Stomach (tissue), 9 donors: Measurements from ENCODE around the gene EPHB6. TPM values are rescaled to one million over a fixed set of nuclear protein-coding genes. Genes with fewer than 3 reads are reported as not detected.
A peak's percentile ranks its signal among the peaks of the same experiment; 100 is the strongest.

Source experiments
- DNase-seq, 2 donors: peaks; one replicate each; pipeline versions ENCODE4 v3.0.0 to v3.0.0-alpha.2; 2013 to 2019
- H3K27ac ChIP-seq, 5 donors: fragments of 200-600 bp in 4 of 5; sonication (generic) in 4 of 5; one replicate each; pipeline ENCODE4 v1.5.1; 2013 to 2019; ENCODE audit warnings: mild to moderate bottlenecking in 1 of 5, moderate library complexity in 1 of 5
- H3K27me3 ChIP-seq, 3 donors: fragments of 200-600 bp; sonication (generic); one replicate each; pipeline ENCODE4 v1.5.1; 2017 to 2019; ENCODE audit warnings: mixed run types in 1 of 3
- H3K36me3 ChIP-seq, 4 donors: fragments of 200-600 bp; sonication (generic); 1 replicate in 3 of 4; 2 replicates in 1 of 4; pipeline ENCODE4 v1.5.1; 2016 to 2019
- H3K4me1 ChIP-seq, 4 donors: fragments of 200-600 bp; sonication (generic); one replicate each; pipeline ENCODE4 v1.5.1; 2016 to 2019
- H3K4me3 ChIP-seq, 4 donors: fragments of 200-600 bp; sonication (generic) in 3 of 4; one replicate each; pipeline ENCODE4 v1.5.1; 2016 to 2019; ENCODE audit warnings: mild to moderate bottlenecking in 1 of 4
- H3K9me3 ChIP-seq, 4 donors: fragments of 200-600 bp; sonication (generic); one replicate each; pipeline ENCODE4 v1.5.1; 2016 to 2019
- EP300 ChIP-seq: sonication (generic); formaldehyde crosslinking; IDR thresholded peaks from one replicate; pipeline ENCODE4 v1.6.1; 2017; ENCODE audit warnings: antibody characterized with exemption
- POLR2A ChIP-seq, 4 donors: fragments of 450-650 bp; IDR thresholded peaks; one replicate each; pipeline ENCODE4 v1.6.1; 2016; ENCODE audit warnings: antibody characterized with exemption in 4 of 4, control low read depth in 2 of 4, mild to moderate bottlenecking in 1 of 4, moderate library complexity in 1 of 4
- POLR2AphosphoS5 ChIP-seq, 3 donors: sonication (generic); formaldehyde crosslinking; IDR thresholded peaks; one replicate each; pipeline ENCODE4 v1.6.1; 2016; ENCODE audit warnings: antibody characterized with exemption in 3 of 3
- whole genome bisulfite sequencing, 5 donors: extraction: QIAGEN DNeasy Blood & Tissue Kit in 3 of 5; methylation state at CpG; one replicate each; pipeline versions ENCODE4 v1.1.5 to v1.1.7; 2013 to 2018; 5-methylcytosine and 5-hydroxymethylcytosine counted together
- intact Hi-C: fragments of 100-400 bp; cut with DNase I; formaldehyde crosslinking; loops from one replicate; pipeline ENCODE4 v1.15.1; 2023; ENCODE audit warnings: low total_unique reads
- polyA plus RNA-seq, 3 donors: library from polyadenylated mRNA; stranded (reverse); fragments of 200-250 nt; gene quantifications; one replicate each; pipeline ENCODE4 v1.2.3, GENCODE V29; 2013
- total RNA-seq, 5 donors: library from RNA; depleted of rRNA; stranded (reverse); fragments of >200 nt; gene quantifications; one replicate each; pipeline versions ENCODE4 v1.1.0 to v1.2.3, GENCODE V29; 2014 to 2016
- TF ChIP-seq, protein P1 (sequence below), 7 experiments: fragments of 450-650 bp in 4 of 7; fragments of 200-600 bp in 3 of 7; sonication (generic) in 3 of 7; IDR thresholded peaks; one replicate each; pipeline ENCODE4 v1.5.1; 2016 to 2019; ENCODE audit warnings: antibody characterized with exemption in 7 of 7, control low read depth in 2 of 7, mild to moderate bottlenecking in 1 of 7
- donor health status: healthy with polysubstance abuse.
- donor health status: Bipolar disorder and iron deficiency.
- donor health status: healthy.

EPHB6 gene
- total and polyA plus RNA-seq, 8 donors, result 5.4 to 23.1 (median 8.1) TPM

DNA sequence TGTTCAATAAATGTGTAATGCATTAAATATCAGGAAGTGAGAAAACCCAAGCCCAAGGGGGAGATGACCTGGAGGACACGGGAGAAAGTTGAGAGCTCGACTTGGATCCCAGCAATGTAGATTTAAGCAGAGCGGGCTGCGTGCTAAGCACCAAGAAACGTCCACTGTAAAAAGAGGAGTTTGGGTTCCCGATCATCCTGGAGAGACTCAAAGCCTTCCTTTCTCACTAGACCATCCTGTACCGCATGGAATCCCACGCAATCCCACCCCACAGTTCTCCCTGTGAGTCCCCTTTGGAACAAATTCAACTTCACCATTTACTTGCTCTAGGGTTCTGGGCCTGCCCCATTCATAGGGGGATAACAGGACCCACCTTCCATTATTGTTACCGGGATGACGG lies 28.3 kb downstream of the EPHB6 start:
- peaks cover 0 to 33% (median 0%) of the 10 kb centered on the region in 3 donors for H3K27me3 ChIP-seq
- 84 to 93% (median 92%) methylated on average over 10 of the region's 10 CpGs for WGBS, 5 donors
- no peaks in the 10 kb centered on the region for H3K36me3 ChIP-seq
- intact Hi-C loops, result loop anchor here (5.0 kb wide), 1 partner anchor 124 kb away; no protein-coding TSS in a partner anchor
- H3K27ac ChIP-seq, result no peak overlapping the region
- no peak overlapping the region for H3K4me3 ChIP-seq
- TF ChIP-seq EP300 (no peak), POLR2A (IDR thresholded peaks at IDR 0.05) (no peak), POLR2AphosphoS5 (IDR thresholded peaks at IDR 0.05) (no peak)
- TF ChIP-seq, protein P1, sequence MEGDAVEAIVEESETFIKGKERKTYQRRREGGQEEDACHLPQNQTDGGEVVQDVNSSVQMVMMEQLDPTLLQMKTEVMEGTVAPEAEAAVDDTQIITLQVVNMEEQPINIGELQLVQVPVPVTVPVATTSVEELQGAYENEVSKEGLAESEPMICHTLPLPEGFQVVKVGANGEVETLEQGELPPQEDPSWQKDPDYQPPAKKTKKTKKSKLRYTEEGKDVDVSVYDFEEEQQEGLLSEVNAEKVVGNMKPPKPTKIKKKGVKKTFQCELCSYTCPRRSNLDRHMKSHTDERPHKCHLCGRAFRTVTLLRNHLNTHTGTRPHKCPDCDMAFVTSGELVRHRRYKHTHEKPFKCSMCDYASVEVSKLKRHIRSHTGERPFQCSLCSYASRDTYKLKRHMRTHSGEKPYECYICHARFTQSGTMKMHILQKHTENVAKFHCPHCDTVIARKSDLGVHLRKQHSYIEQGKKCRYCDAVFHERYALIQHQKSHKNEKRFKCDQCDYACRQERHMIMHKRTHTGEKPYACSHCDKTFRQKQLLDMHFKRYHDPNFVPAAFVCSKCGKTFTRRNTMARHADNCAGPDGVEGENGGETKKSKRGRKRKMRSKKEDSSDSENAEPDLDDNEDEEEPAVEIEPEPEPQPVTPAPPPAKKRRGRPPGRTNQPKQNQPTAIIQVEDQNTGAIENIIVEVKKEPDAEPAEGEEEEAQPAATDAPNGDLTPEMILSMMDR (IDR thresholded peaks at IDR 0.05), result no peak
- H3K9me3 ChIP-seq, result no peaks in the 10 kb centered on the region
- H3K4me1 ChIP-seq, result peaks cover 0 to 18% (median 10%) of the 10 kb centered on the region in 4 donors
- DNase-seq, result no peak

GRCh38 chr7:142883571-142884285 lies 28.9 kb downstream of the EPHB6 start:
- Histone ChIP-seq H3K4me1 (peaks cover 0 to 18% (median 10%) of the 10 kb centered on the region in 4 donors), H3K9me3 (no peaks in the 10 kb centered on the region), H3K27me3 (peaks cover 0 to 36% (median 0%) of the 10 kb centered on the region in 3 donors), H3K27ac (no peak overlapping the region), H3K4me3 (no peak overlapping the region), H3K36me3 (no peaks in the 10 kb centered on the region)
- 70 to 89% (median 88%) methylated on average over 7 of the region's 7 CpGs for WGBS, 5 donors
- intact Hi-C loops, result loop anchor here (5.0 kb wide), 1 partner anchor 124 kb away; no protein-coding TSS in a partner anchor
- TF ChIP-seq POLR2A (IDR thresholded peaks at IDR 0.05), result no peak
- TF ChIP-seq, protein P1 (IDR thresholded peaks at IDR 0.05), result no peak
- TF ChIP-seq POLR2AphosphoS5 (IDR thresholded peaks at IDR 0.05), result no peak
- TF ChIP-seq EP300, result no peak
- DNase-seq, result no peak

DNA sequence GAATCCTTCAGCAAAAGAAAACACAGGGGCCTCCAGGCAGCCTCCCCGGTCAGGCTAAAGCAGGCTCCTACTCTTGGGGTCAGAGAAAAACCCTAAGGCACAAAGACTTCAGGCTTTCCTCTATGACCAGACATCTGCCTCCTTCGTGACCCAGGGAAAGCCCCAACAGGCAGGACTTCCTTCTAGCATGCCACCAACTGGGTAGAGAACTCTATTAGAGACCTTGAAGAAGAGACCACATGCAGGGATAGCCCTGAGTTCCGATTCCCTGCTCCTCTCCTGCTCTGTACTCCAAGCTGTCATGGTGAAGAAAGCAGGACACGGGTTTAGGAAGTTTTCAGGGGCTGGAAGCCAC lies 29.4 kb downstream of the EPHB6 start:
- Histone ChIP-seq H3K9me3 (no peaks in the 10 kb centered on the region), H3K4me1 (peaks cover 0 to 18% (median 10%) of the 10 kb centered on the region in 4 donors), H3K4me3 (no peak overlapping the region), H3K27me3 (peaks cover 0 to 39% (median 0%) of the 10 kb centered on the region in 3 donors), H3K27ac (no peak overlapping the region), H3K36me3 (no peaks in the 10 kb centered on the region)
- TF ChIP-seq, protein P1 (IDR thresholded peaks at IDR 0.05), result no peak
- TF ChIP-seq POLR2A (IDR thresholded peaks at IDR 0.05), result no peak
- no peak for TF ChIP-seq EP300
- DNase-seq, result no peak
- 64 to 82% (median 74%) methylated on average over 4 of the region's 4 CpGs for WGBS, 5 donors
- intact Hi-C loops, result loop anchor here (5.0 kb wide), 1 partner anchor 123 kb away; no protein-coding TSS in a partner anchor

DNA sequence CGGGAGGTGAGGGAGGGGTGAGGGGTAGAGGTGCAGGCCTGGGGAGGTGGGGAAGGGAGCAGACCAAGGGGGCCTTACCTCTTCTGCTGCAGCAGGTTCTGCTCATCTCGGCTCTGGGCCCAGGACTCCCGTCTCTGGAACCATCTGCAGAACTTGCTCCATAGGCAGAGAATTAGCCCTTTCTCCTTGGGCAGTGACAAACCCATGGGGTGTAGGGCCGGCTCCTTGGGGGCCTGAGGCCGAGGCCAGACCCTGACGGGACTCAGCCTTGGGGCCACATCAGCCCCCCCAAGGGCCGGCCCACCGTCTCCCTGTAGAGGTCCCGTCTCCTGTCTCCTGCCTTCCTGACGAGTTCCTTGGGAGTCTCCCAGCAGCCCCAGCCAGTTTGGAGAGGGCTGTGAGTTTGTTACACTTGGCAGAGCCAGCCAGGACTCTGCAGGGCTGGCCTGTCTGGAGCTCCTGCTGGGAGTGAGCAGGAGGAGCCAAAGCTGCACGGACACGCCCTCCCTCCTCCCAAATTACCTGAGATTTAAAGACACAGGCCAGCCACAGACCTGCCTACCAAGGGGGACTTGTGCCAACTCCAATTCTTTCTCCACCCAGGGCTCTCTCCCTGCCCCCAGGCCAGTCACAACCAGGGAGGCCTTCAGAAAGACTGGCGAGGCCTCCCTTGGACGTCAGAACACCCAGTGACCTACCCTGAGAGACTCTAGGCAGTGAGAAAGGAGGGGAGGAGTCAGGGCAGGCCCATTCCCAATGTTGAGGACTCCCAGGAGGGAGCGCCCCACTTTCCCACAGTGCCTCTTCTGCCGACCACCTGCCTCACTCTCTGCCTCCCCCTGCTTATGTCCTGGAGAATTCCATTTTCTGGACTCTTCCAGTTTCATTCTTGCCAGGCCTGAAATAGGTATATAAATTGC lies 30.7 kb downstream of the EPHB6 start, which contains the start of gene TRPV6:
Gene TRPV6, minus strand, starts transcription at position 435 of the 920 bp plus-strand sequence.
- no peaks in the 10 kb centered on the region for H3K36me3 ChIP-seq
- H3K27me3 ChIP-seq, result peaks cover 0 to 36% (median 0%) of the 10 kb centered on the region in 3 donors
- no peaks in the 10 kb centered on the region for H3K9me3 ChIP-seq
- 24 to 54% (median 29%) methylated on average over 12 to 16 of the region's 16 CpGs for WGBS, 5 donors
- intact Hi-C loops, result no loop called here
- H3K4me3 ChIP-seq, result peak within 1 kb of the TSS; percentile 21 to 42 (median 40)
- H3K4me1 ChIP-seq, result peaks cover 0 to 18% (median 10%) of the 10 kb centered on the region in 4 donors
- peak within 1 kb of the TSS; percentile 47 to 61 (median 52) for H3K27ac ChIP-seq
- peak in 2 of 3 donors; percentile 41 to 77 for TF ChIP-seq POLR2AphosphoS5 (IDR thresholded peaks at IDR 0.05)
- TF ChIP-seq, protein P1 (IDR thresholded peaks at IDR 0.05), result no peak
- DNase-seq, result peak; percentile 82 to 88
